Endodermal cell (in vitro differentiated cells): ENCODE results near the gene CDH4. TPM values are rescaled to one million over a fixed set of nuclear protein-coding genes. Genes with fewer than 3 reads are reported as not detected.

Experiments used
- DNase-seq: peaks from one replicate; pipeline ENCODE4 v3.0.0-alpha.2; 2017
- H3K27ac ChIP-seq: 2 replicates; pipeline ENCODE4 v1.5.1; 2013; ENCODE audit warnings: mild to moderate bottlenecking, low read depth, low read length, moderate library complexity
- H3K27me3 ChIP-seq: 2 replicates; pipeline ENCODE4 v1.6.1; 2013; ENCODE audit warnings: mild to moderate bottlenecking, low read length, moderate library complexity; ENCODE audit not compliant: insufficient read depth, control insufficient read depth, poor library complexity, severe bottlenecking
- H3K36me3 ChIP-seq: 2 replicates; pipeline ENCODE4 v1.7.0; 2013; ENCODE audit warnings: mild to moderate bottlenecking, low read length, moderate library complexity; ENCODE audit not compliant: control insufficient read depth, insufficient read depth
- H3K4me1 ChIP-seq: one replicate; pipeline ENCODE4 v1.7.0; 2013; ENCODE audit warnings: low read length; ENCODE audit not compliant: control insufficient read depth, insufficient read depth
- H3K4me3 ChIP-seq: 2 replicates; pipeline ENCODE4 v1.5.1; 2013; ENCODE audit warnings: mild to moderate bottlenecking, low read length, moderate library complexity
- H3K9ac ChIP-seq: 2 replicates; pipeline ENCODE4 v1.6.1; 2013; ENCODE audit warnings: mild to moderate bottlenecking, low read length, moderate library complexity; ENCODE audit not compliant: poor library complexity, severe bottlenecking; ENCODE audit errors: extremely low read depth
- H3K9me3 ChIP-seq: 2 replicates; pipeline ENCODE4 v1.6.1; 2013; ENCODE audit warnings: mild to moderate bottlenecking, low read length, moderate library complexity; ENCODE audit not compliant: control insufficient read depth
- H3K27ac Mint-ChIP-seq: 2 replicates; pipeline ENCODE4 v1.8.0; 2020; ENCODE audit warnings: mixed read lengths
- H3K27me3 Mint-ChIP-seq: 2 replicates; pipeline ENCODE4 v1.8.0; 2021; ENCODE audit warnings: mild to moderate bottlenecking, mixed read lengths; ENCODE audit not compliant: insufficient read depth
- H3K36me3 Mint-ChIP-seq: 2 replicates; pipeline ENCODE4 v1.8.0; 2020; ENCODE audit warnings: low read depth, mixed read lengths
- H3K4me1 Mint-ChIP-seq: 2 replicates; pipeline ENCODE4 v1.8.0; 2020; ENCODE audit warnings: mixed read lengths
- H3K4me3 Mint-ChIP-seq: 2 replicates; pipeline ENCODE4 v1.8.0; 2020; ENCODE audit warnings: mild to moderate bottlenecking, moderate library complexity, mixed read lengths
- H3K9me3 Mint-ChIP-seq: 2 replicates; pipeline ENCODE4 v1.8.0; 2020; ENCODE audit warnings: mild to moderate bottlenecking, mixed read lengths
- WGBS, 2 experiments: methylation state at CpG; one replicate each; pipeline versions ENCODE4 v1.1.5 to v1.1.7; 2013; ENCODE audit warnings: missing lambda C conversion rate in 2 of 2, mixed read lengths in 1 of 2; ENCODE audit not compliant: insufficient coverage in 1 of 2, insufficient read length in 1 of 2; 5-methylcytosine and 5-hydroxymethylcytosine counted together
- total RNA-seq, 2 donors: library from RNA; stranded (reverse); fragmentation: NEBNext Ultra II Directional in 1 of 2; extraction: Animal tissue kit (Norgen Biotek cat#: 25700) in 1 of 2; gene quantifications; 2 replicates in 1 of 2; 3 replicates in 1 of 2; pipeline ENCODE4 v1.2.1, GENCODE V29; 2021
- TF ChIP-seq, protein P1 (sequence below): fragments of 200-600 bp; sonication (generic); conservative IDR thresholded peaks from 2 replicates; pipeline ENCODE4 v1.5.0; 2021; ENCODE audit warnings: antibody characterized with exemption, mild to moderate bottlenecking

Gene CDH4
- total RNA-seq, 2 donors from 2014 or later: 1.8 to 5.8 TPM

DNA sequence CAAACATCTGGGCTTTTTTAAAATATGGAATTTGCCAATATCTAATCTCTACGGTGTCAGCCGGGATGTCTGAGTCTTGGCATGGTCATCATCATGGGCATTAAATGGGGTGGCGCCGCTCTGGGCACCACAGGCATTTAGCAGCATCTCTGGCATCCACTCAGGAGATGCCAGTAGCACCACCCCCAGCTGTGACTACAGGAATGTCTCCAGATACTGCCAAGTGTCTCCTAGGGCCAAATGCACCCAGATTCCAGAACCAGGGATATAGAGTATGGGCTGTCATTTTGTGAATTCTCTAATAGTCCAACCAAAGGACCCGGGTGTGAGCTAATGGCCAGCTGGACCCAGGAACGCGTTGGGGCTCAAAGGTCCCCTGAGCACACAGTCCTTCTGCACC is 452.6 kb downstream of the CDH4 start:
- WGBS, 2 experiments: 93% methylated on average over 5 to 7 of the region's 7 CpGs
- Histone ChIP-seq H3K9me3 (no peaks in the 10 kb centered on the region), H3K27ac (no peak overlapping the region), H3K4me1 (no peaks in the 10 kb centered on the region), H3K36me3 (no peaks in the 10 kb centered on the region), H3K27me3 (no peaks in the 10 kb centered on the region), H3K9ac (no peak overlapping the region), H3K4me3 (no peak overlapping the region)
- Mint-ChIP-seq H3K27me3 (peaks cover 23% of the 10 kb centered on the region), H3K9me3 (no peaks in the 10 kb centered on the region), H3K4me1 (no peaks in the 10 kb centered on the region), H3K36me3 (no peaks in the 10 kb centered on the region), H3K27ac (no peak overlapping the region), H3K4me3 (no peak overlapping the region)
- TF ChIP-seq, protein P1, sequence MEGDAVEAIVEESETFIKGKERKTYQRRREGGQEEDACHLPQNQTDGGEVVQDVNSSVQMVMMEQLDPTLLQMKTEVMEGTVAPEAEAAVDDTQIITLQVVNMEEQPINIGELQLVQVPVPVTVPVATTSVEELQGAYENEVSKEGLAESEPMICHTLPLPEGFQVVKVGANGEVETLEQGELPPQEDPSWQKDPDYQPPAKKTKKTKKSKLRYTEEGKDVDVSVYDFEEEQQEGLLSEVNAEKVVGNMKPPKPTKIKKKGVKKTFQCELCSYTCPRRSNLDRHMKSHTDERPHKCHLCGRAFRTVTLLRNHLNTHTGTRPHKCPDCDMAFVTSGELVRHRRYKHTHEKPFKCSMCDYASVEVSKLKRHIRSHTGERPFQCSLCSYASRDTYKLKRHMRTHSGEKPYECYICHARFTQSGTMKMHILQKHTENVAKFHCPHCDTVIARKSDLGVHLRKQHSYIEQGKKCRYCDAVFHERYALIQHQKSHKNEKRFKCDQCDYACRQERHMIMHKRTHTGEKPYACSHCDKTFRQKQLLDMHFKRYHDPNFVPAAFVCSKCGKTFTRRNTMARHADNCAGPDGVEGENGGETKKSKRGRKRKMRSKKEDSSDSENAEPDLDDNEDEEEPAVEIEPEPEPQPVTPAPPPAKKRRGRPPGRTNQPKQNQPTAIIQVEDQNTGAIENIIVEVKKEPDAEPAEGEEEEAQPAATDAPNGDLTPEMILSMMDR: no peak
- DNase-seq: no peak

DNA sequence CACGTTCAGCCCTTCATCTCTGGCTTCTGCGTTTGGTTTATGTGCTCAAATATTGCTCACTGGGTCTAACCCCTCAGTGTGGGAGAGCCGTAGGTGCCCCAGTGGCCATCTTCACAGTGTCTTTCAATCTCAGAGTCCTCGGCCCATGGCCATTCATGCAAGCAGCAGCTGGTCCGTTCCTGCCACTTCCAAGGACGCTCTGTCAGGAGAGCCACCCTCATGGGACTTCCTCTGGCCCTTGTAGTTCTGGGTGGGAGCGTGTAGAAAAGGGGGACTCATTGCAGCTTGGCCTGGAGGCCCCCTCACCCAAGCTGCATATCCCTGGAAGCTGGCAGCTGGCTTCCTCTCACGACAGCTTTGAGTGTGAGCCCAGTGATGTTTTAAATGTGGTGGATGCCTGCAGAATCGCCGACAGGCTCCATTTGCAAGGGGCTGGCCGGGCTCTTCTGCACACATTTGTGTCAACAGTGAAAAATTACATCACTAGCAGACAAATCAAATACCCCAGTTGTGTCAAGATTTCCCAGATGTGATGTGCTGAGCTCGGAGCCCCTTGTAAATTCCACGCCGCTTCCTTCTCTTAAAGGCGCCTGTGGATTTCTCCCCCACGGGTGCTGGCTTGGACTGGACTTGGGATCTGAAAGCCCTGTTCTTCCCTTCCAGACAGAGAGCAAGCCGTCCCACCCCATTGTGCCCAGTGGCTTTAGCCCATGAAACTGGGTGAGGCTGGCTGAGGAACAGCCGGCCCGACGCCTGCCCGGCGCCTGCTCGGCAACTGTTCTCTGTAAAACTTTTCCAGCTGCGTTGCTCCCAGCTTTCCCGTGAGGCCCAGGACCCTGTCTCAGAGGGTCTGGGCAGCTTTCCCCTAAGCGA is 453.6 kb downstream of the CDH4 start:
- peaks cover 23% of the 10 kb centered on the region for H3K27me3 Mint-ChIP-seq
- H3K27ac ChIP-seq: peak overlapping the region; percentile 38
- WGBS, 2 experiments: 90 to 97% methylated on average over 17 to 26 of the region's 26 CpGs

DNA sequence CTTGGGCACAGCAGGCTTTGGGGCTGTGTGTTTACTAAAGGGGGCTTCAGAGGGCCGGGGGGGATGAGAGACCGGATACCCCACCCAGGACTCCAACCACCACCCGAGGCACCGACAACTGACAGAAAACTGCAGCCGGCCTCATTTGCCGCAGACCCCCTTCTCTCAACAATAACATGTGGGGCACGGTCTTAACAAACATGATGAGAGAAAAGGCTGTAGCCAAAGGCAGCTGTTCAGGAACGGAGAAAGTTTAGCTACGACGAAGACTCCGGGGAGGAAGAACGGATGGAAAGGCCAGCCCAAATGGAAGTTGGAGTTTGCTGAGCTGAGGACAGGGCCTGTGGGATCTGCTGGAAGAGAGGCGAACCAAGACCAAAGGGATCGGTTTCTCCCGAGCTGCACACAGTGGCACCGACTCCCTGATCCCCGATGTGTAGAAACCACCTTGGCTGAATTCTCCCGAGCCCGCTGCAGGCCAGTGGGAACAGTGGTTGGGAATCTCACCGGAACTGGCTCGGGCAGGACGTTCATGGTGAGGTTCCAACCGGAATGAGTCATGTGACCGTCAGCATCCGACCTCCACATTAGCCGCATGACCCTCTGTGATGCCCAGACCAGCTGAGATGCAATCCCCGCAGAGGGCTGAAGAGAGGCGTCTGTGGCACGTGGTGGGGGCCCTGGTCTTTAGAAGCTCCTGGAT is 454.3 kb downstream of the CDH4 start:
- H3K4me3 ChIP-seq: no peak overlapping the region
- H3K9me3 Mint-ChIP-seq: no peaks in the 10 kb centered on the region
- H3K4me1 ChIP-seq: no peaks in the 10 kb centered on the region
- H3K27me3 Mint-ChIP-seq: peaks cover 29% of the 10 kb centered on the region
- DNase-seq: no peak
- H3K4me3 Mint-ChIP-seq: no peak overlapping the region
- no peaks in the 10 kb centered on the region for H3K36me3 ChIP-seq
- no peaks in the 10 kb centered on the region for H3K9me3 ChIP-seq
- no peak overlapping the region for H3K9ac ChIP-seq
- no peaks in the 10 kb centered on the region for H3K36me3 Mint-ChIP-seq
- H3K27ac Mint-ChIP-seq: no peak overlapping the region
- no peak overlapping the region for H3K27ac ChIP-seq
- WGBS, 2 experiments: 94% methylated on average over 25 to 29 of the region's 29 CpGs
- H3K4me1 Mint-ChIP-seq: no peaks in the 10 kb centered on the region
- TF ChIP-seq, protein P1: no peak
- no peaks in the 10 kb centered on the region for H3K27me3 ChIP-seq

More for the DNA sequence above, 453.6 kb downstream of the CDH4 start:
- H3K9me3 Mint-ChIP-seq: no peaks in the 10 kb centered on the region
- H3K4me1 ChIP-seq: no peaks in the 10 kb centered on the region
- no peaks in the 10 kb centered on the region for H3K4me1 Mint-ChIP-seq
- H3K4me3 Mint-ChIP-seq: no peak overlapping the region
- H3K9me3 ChIP-seq: no peaks in the 10 kb centered on the region
- H3K36me3 ChIP-seq: no peaks in the 10 kb centered on the region
- no peak for DNase-seq
- no peak overlapping the region for H3K4me3 ChIP-seq
- H3K9ac ChIP-seq: no peak overlapping the region
- no peaks in the 10 kb centered on the region for H3K36me3 Mint-ChIP-seq
- TF ChIP-seq, protein P1: no peak
- H3K27ac Mint-ChIP-seq: no peak overlapping the region
- no peaks in the 10 kb centered on the region for H3K27me3 ChIP-seq
